D341Med (cell line): ENCODE measurements around the gene CFAP92.

Experiments
- DNase-seq: peaks from one replicate; pipeline ENCODE4 v3.0.0; 2012; ENCODE audit warnings: low spot score

The CFAP92 gene

GRCh38 chr3:129025691-129026435 lies 32.0 kb upstream of the CFAP92 start:
- DNase-seq = peak; percentile 34

GRCh38 chr3:129025108-129025507 lies 31.2 kb upstream of the CFAP92 start:
- peak; percentile 18 for DNase-seq

- DNase-seq = no peak
These were observed 30.0 kb upstream of the CFAP92 start for GRCh38 chr3:129023909-129024308.

- DNase-seq = no peak
These were observed 29.1 kb upstream of the CFAP92 start for GRCh38 chr3:129023008-129023358.

- DNase-seq = peak; percentile 30
These were observed 28.5 kb upstream of the CFAP92 start for GRCh38 chr3:129022114-129023007.

- no peak for DNase-seq
These were observed 27.3 kb upstream of the CFAP92 start for GRCh38 chr3:129021140-129021551.

- peak; percentile 18 for DNase-seq
These were observed 26.8 kb upstream of the CFAP92 start for GRCh38 chr3:129020691-129021090.

- DNase-seq = no peak
These were observed 25.4 kb upstream of the CFAP92 start for GRCh38 chr3:129019266-129019665.

GRCh38 chr3:129018751-129019150 lies 24.9 kb upstream of the CFAP92 start:
- no peak for DNase-seq

GRCh38 chr3:129018271-129018670 lies 24.4 kb upstream of the CFAP92 start:
- DNase-seq = no peak

GRCh38 chr3:129017484-129017899 lies 23.6 kb upstream of the CFAP92 start:
- DNase-seq = no peak

- DNase-seq = no peak
These were observed 23.0 kb upstream of the CFAP92 start for GRCh38 chr3:129016720-129017483.

- DNase-seq = peak; percentile 59
These were observed 22.5 kb upstream of the CFAP92 start for GRCh38 chr3:129016356-129016719.

GRCh38 chr3:129015388-129016105 lies 21.7 kb upstream of the CFAP92 start:
- no peak for DNase-seq

GRCh38 chr3:129014793-129015345 lies 21.0 kb upstream of the CFAP92 start:
- no peak for DNase-seq

GRCh38 chr3:129014148-129014547 lies 20.3 kb upstream of the CFAP92 start:
- no peak for DNase-seq

- DNase-seq = no peak
These were observed 19.6 kb upstream of the CFAP92 start for GRCh38 chr3:129013491-129013891.

GRCh38 chr3:129010310-129010956 lies 16.6 kb upstream of the CFAP92 start:
- DNase-seq = no peak

- no peak for DNase-seq
These were observed 15.4 kb upstream of the CFAP92 start for GRCh38 chr3:129009266-129009665.

GRCh38 chr3:129007792-129008191 lies 13.9 kb upstream of the CFAP92 start:
- DNase-seq = no peak

GRCh38 chr3:129006864-129007263 lies 13.0 kb upstream of the CFAP92 start:
- DNase-seq = peak; percentile 8
